ENCODE measurements around the gene KRTAP19-1.

KRTAP19-1 gene

GRCh38 chr21:30434033-30434631 is 46.0 kb downstream of the KRTAP19-1 start:
- FAIRE-seq (no peak), DNase-seq (ENCODE audit: extremely low spot score, insufficient read length, low read depth) (no peak)

GRCh38 chr21:30430170-30430655 is 50.0 kb downstream of the KRTAP19-1 start, which contains the start of gene KRTAP13-4:
Gene KRTAP13-4 (plus strand): TSS chr21:30430220. CDS start chr21:30430276, 56 bp downstream.
- FAIRE-seq (no peak), DNase-seq (ENCODE audit: extremely low spot score, insufficient read length, low read depth) (no peak)
